Fibroblast of pulmonary artery (primary cell): ENCODE measurements around the gene TEX13A.

Experiments
- DNase-seq: peaks from one replicate; pipeline ENCODE4 v3.0.0-alpha.2; 2010; ENCODE audit warnings: low read depth
- H3K4me3 ChIP-seq: replicated peaks from 2 replicates; pipeline ENCODE4 v1.5.1; 2011; ENCODE audit warnings: low read depth, mild to moderate bottlenecking, control low read depth, low read length, moderate library complexity
- CTCF ChIP-seq: IDR thresholded peaks from 2 replicates; pipeline ENCODE4 v1.5.1; 2011; ENCODE audit warnings: mild to moderate bottlenecking, control low read depth, low read length, inconsistent platforms; ENCODE audit errors: missing control alignments

Gene TEX13A

GRCh38 chrX:105220636-105221035 is at the start of gene TEX13A:
Gene TEX13A, minus strand, starts transcription at chrX:105220694. Its CDS starts 297 bp downstream, at chrX:105220397.
- no peak for DNase-seq
- TF ChIP-seq CTCF = no peak
- no peak within 1 kb of the TSS for H3K4me3 ChIP-seq

GRCh38 chrX:105269386-105269785 is 48.9 kb upstream of the TEX13A start:
- H3K4me3 ChIP-seq = no peak overlapping the region
- no peak for TF ChIP-seq CTCF
- DNase-seq = no peak

GRCh38 chrX:105267167-105267566 is 46.7 kb upstream of the TEX13A start:
- no peak for DNase-seq
- TF ChIP-seq CTCF = no peak
- H3K4me3 ChIP-seq = no peak overlapping the region

- no peak for DNase-seq
- H3K4me3 ChIP-seq = no peak overlapping the region
- TF ChIP-seq CTCF = no peak
These were observed 46.0 kb upstream of the TEX13A start for GRCh38 chrX:105266456-105266855.

GRCh38 chrX:105265093-105265492 is 44.6 kb upstream of the TEX13A start:
- H3K4me3 ChIP-seq = no peak overlapping the region
- TF ChIP-seq CTCF = no peak
- no peak for DNase-seq

- DNase-seq = no peak
- no peak overlapping the region for H3K4me3 ChIP-seq
- TF ChIP-seq CTCF = no peak
These were observed 43.3 kb upstream of the TEX13A start for GRCh38 chrX:105263801-105264200.

- no peak for DNase-seq
- no peak for TF ChIP-seq CTCF
- no peak overlapping the region for H3K4me3 ChIP-seq
These were observed 42.7 kb upstream of the TEX13A start for GRCh38 chrX:105263171-105263570.
